SIG-M5 treated with dmso at 0.1 percent for 504 hours (cell line): ENCODE data around the gene CRTC1.
"Not testable (repeated sequence)": the region's sequence is repeated elsewhere in the genome, so short reads cannot be mapped to it uniquely, and the experiment has no call there.

Experiments
- DNase-seq: peaks from one replicate; lab custom pipeline; 2025; ENCODE audit not compliant: unreplicated experiment; lab: John Stamatoyannopoulos, UW

CRTC1 gene

DNA sequence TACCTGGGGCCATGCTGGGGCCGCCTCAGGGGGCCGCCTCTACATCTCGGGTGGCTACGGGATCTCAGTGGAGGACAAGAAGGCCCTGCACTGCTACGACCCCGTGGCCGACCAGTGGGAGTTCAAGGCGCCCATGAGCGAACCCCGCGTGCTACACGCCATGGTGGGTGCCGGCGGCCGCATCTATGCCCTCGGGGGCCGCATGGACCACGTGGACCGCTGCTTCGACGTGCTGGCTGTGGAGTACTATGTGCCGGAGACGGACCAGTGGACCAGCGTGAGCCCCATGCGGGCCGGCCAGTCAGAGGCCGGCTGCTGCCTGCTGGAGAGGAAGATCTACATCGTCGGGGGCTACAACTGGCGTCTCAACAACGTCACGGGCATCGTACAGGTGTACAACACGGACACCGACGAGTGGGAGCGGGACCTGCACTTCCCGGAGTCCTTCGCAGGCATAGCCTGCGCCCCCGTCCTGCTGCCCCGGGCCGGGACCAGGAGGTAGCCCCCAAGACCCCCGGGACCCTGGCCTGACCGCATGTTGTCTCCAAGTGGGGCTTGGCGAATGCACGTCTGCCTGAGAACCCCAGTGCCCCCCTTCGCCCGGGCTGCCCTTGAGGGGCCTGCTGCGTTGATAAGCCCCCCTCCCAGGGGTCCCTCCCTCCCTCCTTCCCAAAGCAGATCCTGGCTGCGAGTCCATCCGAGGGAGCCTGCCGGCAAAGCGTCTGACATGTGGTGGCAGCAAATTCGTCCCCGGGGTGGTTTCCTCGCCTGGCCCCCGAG lies 14.5 kb upstream of the CRTC1 start:
- DNase-seq, result no peak

DNA sequence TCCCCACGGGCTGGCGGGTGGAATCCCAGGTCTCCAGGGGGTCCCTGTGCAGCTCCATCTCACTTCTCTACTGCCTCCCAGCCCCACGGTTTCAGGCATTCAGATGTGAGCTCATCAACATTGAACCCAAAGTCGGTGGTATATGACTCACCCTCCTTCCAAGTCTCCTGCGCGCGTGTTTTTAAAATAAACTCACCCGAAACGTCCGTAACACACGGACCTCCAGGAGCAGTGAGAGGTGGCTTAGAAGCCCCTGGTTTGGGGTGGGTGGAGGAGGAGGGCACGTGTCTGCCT lies 14.0 kb upstream of the CRTC1 start:
- no peak for DNase-seq

DNA sequence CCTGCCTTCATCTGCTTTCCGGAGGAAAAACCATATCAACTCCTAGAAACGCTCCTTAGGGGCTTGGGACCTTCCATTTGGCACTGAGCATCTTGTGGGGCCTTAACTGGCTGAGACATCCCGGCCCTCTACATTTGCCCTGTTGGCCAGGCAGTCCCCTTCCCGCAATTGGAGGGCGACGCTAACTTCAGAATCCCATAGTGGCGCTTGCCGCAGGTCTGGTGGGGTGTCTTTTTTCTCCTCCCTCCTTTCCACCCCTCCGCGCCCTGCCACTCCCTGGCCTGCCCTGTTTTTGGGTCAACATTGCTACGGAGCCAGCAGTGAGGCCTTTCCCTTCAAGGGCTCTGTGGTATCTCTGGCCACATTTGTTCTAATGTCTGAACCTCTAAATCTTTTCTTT lies 13.6 kb upstream of the CRTC1 start:
- DNase-seq, result no peak

DNA sequence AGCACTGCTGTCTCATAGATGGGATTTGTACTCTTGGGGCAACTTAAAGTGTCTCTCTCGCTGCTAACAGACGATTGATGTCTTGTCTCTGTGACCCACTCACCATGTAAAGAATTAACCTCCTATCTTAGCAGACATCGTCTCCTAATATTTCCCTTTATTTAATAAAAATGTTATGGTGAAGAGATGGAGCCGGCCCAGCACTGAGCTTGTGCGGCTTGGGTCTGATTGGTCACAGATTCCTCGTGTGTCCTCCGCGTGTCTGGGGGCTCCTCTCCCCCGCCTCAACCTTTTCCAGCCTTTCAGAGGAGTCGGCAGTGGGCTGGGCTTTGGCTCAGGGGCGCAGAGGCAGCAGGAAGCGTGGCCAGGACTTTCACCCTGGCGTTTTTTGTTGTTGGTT lies 13.2 kb upstream of the CRTC1 start:
- DNase-seq, result no peak

DNA sequence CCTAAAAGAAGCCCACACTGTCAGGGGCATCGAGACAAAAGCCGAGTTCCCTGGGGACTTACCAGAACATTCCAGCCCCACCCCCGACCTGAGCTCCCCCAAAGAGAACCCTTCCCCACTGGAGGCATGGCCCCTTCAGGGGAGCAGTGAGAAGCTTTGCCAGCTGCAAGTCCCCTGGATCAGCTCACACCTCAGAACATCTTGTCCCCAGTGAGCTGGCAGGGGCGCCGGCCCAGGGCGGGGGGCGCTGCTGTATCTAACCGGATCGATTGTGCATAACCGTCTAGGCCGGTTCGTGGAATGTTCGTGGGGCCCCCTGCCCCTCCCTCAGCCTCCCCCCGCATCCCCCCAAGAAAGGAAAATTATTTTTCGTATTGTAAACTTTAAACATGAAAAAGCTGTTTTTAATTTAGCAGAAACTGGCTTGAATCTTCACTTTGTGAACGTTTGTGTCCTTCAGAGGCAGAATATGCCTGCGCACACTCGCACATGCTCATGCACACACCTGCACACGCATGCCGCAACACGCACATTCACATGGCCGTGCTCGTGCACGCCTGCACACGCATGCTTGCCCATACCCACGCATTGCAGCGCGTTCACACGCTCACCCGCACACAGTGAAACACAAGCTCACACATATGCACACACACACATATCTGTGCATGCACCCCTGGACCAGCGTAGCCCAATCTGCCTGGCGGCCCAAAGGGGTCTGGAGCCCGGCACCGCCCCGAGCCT lies 12.0 kb upstream of the CRTC1 start:
- DNase-seq, result no peak

DNA sequence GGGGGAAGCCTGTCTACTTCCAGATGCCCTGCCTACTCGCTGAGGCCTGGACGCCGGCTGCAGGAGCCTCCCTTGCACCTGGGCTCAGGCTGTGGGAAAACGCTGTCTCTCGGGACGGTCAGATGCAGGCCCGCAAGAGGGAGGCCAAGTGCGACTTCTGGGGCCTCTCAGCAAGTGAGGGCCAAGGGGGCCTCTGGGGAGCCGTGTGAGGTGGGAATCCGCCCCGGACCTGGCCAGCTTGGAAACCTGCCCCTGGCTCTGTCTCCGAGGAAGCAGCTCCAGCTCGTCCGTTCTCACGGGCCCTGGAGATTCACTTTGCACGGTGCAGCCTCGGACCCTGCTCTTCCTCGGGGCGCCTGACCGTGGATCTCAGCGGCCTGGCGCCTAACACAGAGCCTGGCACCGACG lies 11.4 kb upstream of the CRTC1 start:
- DNase-seq, result no peak

DNA sequence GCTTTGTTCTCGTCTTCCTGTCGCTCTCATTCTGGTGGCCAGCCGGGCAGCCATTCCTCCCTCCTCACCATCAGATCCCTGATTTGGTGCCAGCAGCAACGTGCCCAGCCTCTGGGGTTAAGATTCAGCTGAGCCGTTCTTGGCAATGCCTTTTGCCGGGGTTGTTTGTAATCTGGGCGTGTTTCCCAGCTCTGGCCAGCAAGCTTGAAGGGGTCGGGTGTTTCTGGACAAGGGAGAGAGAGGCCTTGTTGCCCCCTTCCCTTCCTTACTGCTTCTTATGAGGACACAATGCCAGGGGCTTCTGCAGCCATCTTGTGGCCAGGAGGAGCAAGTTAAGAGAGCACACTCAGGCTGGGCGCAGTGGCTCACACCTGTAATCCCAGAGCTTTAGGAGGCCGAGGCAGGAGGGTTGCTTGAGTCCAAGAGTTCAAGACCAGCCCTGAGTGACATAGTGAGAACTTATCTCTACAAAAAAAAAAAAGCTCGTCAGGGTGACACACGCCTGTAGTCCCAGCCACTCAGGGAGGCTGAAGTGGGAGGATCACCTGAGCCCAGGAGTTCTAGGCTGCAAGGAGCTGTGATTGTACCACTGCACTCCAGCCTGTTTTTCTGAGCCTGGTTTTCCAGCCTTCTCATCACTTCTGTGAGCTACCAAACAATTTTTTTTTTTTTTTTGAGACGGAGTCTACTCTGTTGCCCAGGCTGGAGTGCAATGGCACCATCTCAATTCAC lies 10.7 kb upstream of the CRTC1 start:
- DNase-seq, result no peak

DNA sequence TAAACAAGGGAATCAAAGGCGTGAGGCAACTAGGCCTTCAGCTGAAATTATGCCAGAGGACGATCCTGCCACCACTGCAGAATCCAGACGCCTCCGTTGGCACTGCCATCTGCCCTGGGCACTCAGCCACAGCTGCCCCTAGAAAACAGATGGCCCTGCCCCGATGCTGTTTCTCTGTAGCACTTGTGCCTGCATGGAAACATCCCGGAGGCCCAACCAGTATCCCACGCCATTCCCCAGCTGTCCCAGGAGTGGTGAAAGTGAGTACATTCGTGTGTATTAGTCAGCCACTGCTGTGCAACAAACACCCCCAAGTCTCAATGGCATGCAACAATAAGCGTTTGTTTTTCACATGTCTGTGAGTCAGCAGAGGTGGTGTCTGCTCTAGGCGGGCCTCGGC lies 8.9 kb upstream of the CRTC1 start:
- DNase-seq, result no peak

DNA sequence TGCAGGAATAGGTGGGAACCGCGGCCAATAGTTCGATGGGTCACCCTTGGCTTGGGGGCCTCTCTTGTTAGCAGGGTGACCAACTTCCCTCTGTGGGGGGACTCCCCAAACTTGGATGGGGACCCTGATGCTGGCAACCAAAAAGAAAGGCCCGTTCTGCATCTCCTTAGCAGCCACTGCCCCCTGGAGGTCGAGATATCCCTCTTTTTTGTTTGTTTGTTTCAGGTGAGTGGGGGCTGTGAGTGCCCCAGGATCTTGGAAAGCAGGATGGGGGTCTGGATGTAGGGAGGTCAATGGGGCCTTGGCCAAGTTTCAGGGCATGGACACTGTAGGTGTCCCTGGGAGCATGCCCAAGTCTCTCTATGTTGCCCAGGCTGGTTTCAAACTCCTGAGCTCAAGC lies 7.7 kb upstream of the CRTC1 start:
- no peak for DNase-seq

DNA sequence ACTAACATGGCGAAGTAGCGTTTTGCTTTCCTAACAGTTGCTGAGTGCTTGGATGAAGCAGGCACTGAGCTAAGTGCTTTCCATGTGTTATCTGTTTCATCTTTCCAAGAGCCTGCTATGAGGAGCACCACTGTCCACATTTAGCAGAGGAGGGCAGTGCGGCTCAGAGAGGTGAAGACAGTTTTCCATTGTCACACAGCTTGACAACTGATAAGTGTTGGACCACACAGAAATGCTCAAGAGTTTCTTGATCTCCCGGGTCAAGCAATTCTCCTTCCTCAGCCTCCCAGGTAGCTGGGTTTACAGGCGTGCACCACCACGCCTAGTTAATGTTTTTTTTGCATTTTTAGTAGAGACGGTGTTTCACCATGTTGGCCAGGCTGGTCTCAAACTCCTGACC lies 6.8 kb upstream of the CRTC1 start:
- no peak for DNase-seq

DNA sequence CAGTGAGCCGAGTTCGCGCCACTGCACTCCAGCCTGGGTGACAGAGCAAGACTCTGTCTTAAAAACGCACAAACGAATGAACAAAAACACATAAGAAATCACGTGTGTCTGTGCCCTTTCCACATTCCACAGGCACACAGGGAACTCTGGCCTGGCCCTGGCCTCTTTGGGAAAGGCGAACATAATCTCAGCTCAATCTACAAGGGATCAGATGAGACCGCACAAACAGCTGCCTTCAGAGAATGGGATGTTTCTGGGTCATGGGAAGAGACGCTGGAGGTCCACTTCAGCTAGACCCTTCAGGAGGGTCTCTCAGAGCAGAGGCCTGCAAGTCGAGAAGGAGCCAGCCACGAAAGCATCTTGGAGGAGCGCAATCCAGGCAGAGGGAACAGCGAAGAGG lies 6.3 kb upstream of the CRTC1 start:
- DNase-seq, result no peak

DNA sequence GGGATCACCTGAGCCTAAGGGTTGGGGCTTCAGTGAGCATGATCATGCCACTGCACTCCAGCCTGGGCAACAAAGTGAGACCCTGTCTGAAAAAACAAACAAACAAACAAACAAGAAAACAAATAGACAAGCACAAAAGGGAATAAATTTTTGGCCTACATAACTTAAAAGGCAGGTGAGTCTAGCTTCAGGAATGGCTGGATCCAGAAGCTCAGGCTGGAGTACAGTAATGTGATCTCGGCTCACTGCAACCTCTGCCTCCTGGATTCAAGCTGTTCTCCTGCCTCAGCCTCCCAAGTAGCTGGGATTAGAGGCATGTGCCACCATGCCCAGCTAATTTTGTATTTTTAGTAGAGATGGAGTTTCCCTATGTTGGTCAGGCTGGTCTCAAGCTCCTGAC lies 3.3 kb upstream of the CRTC1 start:
- DNase-seq, result not testable (repeated sequence)

DNA sequence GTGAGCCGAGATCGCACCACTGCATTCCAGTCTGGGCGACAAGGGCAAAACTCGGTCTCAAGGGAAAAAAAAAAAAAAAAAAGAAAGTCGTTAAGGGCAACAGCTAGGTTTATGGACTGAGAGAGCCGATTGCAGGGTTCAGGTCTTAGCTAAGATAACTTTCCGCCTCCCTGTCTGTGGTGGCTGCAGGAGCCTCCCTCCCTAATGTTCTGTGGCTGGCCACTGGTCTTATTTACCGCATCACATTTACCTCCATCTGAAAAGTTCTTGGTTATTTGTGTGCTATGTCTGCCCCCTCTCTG lies 722 bp upstream of the CRTC1 start:
- no peak for DNase-seq

DNA sequence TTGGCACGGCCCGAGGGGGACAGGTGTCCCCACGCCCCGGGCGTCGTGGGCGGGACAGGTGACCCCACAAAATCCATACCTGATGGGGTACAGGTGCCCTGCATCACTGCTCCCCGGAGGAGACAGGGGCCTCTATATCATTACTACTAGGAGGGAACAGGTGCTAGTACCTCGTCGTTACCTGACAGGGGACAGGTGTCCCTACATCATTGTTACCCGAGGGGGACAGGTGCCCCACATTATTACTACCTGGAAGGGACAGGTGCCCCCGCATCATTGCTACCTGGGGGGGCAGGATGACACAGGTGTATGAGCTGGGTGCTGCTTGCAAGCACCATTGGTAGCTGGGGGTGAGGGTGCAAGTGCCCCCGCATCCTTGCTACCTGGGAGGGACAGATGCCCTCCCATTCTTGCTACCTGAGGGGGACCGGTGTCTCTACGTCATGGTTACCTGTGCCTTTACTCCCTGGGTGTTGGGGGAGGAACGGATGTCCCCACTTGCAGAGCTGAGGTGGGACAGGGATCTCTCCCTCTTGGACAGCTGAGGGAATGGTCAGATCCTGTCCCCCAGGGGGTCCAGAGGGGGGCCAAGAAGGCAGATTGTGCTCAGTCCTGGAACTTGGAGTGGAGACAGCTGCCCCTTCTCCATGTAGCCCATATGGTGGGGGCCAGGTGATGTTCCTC lies 620 bp downstream of the CRTC1 start:
- DNase-seq, result no peak

DNA sequence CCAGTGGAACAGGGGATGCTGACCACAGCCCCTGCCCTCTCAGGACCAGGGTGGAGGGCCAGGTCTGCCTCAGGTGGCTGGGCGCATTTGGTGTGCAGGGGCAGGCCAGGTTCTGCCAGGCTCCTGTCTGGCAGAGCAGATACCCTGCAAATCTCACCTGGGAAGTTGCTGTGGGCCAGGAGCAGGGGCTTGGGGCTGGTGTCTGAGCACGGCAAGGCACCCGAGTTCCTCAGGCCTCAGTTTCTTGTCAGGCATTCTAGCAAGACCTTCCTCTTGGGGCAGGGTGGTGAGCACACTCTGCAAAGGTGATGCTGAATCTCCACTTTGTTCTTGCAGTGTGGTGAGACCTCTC lies 1.1 kb downstream of the CRTC1 start:
- DNase-seq, result no peak

DNA sequence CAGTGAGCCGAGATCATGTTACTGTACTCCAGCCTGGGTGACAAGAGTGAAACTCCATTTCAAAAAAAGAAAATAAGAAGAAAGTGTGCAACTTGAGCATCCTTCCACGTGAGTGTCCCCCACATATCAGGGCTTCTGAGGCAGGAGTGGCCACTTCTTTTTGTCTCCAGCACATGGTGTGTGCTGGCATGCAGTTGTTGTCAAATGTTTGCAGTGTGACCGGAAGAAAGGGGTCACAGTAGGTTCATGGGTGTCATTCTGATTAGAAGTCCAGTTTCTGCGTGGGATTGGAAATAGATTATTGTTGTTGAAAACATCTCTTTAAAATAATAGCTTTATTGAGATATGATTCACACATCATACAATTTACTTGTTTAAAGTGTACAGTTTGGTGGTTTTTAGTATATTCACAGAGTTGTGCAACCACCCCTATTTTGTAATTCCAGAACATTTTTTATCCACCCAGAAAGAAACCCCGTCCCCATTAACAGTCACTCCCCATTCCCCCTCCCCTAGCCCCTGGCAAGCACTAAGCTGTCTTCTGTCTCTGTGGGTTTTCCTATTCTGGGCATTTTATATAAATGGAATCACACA lies 2.2 kb downstream of the CRTC1 start:
- no peak for DNase-seq

DNA sequence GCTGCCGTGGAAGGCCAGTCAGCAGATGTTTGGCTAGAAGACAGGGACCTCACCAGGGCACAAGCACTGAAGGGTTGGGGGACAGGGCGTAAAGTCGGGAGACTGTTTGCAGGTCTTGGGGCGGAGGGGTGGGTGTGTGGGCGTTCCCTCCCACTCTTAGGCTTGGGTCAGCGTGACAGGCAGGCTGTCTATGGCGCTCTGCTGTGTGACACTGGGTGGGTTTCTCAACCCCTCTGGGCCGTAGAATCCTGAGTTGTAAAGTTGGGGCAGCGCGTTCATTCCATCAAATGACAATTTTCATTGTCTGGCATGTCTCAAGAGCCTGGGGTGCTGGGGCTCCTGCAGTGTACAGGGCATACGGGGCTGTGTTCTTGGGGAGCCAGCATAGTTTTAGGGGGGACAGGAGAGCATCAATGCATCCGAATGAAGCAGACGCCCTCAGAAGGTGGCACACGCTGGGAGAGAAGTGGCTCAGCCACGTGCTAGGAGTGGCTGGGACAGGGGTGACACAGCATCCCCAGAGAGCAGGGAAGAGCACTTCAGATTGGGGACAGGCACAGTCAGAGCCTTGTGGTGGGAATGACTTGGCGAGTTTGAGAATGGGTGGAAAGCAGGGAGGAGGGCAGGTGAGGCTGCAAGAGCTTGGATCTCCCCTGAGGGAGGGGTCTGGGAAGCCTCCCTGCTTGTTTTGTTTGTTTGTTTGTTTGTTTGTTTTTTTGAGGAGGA lies 4.4 kb downstream of the CRTC1 start:
- DNase-seq, result no peak

DNA sequence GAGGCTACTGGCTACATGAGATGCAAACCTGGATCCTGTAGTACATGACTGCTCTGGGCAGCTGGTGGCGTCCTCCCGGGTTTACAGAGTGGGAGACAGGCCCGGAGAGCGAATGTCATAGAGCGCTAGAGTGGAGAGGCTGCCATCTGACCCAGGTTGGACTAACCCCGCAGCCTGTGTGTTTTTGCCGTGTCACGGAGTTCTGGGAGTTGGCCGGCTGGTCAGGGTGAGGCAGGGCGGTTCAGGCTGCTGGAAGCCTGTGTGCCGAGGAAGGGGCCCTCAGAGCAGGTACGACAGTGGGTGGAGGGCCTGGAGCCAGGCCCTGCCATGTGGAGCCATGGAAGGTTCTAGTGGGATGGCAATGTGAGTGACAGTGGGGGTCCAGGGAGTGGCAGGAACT lies 12.5 kb downstream of the CRTC1 start:
- no peak for DNase-seq

DNA sequence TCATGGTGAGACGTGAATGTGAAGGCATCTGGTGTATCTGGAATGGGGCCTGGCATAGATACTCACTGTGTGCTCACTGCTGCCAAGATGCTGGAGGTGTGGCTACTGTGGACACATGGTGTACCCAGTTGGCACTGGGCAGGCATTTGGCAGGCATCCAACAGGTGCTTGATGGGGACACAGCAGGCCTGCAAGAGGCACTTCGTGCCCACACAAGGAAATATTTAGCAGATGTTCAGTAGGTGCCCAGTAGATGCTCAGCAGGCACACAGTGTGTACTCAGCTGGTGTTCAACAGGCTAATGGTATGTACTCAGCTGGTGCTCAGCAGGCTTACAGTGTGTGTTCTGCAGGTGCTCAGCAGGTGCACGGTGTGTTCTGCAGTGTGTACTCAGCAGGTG lies 14.2 kb downstream of the CRTC1 start:
- DNase-seq, result no peak

DNA sequence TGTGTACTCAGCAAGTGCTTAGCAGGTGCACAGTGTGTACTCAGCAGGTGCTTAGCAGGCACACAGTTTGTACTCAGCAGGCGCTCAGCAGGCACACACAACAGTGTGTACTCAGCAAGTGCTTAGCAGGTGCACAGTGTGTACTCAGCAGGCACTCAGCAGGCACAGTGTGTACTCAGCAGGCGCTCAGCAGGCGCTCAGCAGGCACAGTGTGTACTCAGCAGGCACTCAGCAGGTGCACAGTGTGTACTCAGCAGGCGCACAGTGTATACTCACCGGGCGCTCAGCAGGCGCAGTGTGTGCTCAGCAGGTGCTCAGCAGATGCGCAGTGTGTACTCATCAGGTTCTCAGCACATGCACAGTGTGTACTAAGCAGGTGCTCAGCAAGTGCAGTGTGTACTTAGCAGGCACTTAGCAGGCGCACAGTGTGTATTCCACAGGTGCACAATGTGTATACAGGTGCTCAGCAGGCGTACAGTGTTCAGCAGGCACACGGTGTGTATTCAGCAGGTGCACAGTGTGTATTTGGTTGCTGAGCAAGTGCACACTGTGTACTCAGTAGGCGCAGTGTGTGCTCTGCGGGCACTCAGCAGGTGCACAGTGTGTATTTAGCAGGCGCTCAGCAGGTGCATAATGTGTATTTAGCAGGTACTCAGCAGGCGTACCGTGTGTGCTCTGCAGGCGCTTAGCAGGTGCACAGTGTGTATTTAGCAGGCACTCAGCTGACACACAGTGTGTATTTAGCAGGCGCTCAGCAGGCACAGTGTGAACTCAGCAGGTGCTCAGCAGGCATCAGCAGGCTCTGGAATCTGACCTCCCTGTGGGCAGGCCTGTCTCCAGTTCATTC lies 15.1 kb downstream of the CRTC1 start:
- DNase-seq, result no peak
